HFF-Myc (cell line): ENCODE data around the gene CYB5A.

ENCODE experiments used
- DNase-seq: peaks from one replicate; pipeline ENCODE4 v3.0.0-alpha.2; 2011; ENCODE audit warnings: low read depth; ENCODE audit errors: extremely low read depth
- H3K4me3 ChIP-seq: replicated peaks from 2 replicates; pipeline ENCODE4 v1.5.1; 2011; ENCODE audit warnings: low read depth, mild to moderate bottlenecking, control low read depth, low read length
- CTCF ChIP-seq: IDR thresholded peaks from 2 replicates; pipeline ENCODE4 v1.5.1; 2012; ENCODE audit warnings: mild to moderate bottlenecking, low read depth, low read length, control low read depth; ENCODE audit errors: missing control alignments

Gene CYB5A

GRCh38 chr18:74291771-74292540, at the start of gene CYB5A:
Gene CYB5A, minus strand, starts transcription at chr18:74291963. Its CDS starts 88 bp downstream, at chr18:74291875.
- TF ChIP-seq CTCF = no peak
- peak; percentile 83 for DNase-seq
- H3K4me3 ChIP-seq = peak within 1 kb of the TSS; percentile 94

GRCh38 chr18:74337912-74338309, 46.1 kb upstream of the CYB5A start:
- no peak for DNase-seq
- no peak overlapping the region for H3K4me3 ChIP-seq
- TF ChIP-seq CTCF = no peak

- TF ChIP-seq CTCF = no peak
- DNase-seq = no peak
- no peak overlapping the region for H3K4me3 ChIP-seq
Measured at GRCh38 chr18:74337155-74337911, 45.6 kb upstream of the CYB5A start.

GRCh38 chr18:74336656-74337055, 44.9 kb upstream of the CYB5A start:
- TF ChIP-seq CTCF = no peak

GRCh38 chr18:74334242-74334893, 42.6 kb upstream of the CYB5A start:
- TF ChIP-seq CTCF = no peak
- no peak for DNase-seq
- no peak overlapping the region for H3K4me3 ChIP-seq

More at GRCh38 chr18:74336656-74337055, 44.9 kb upstream of the CYB5A start:
- DNase-seq = no peak
- H3K4me3 ChIP-seq = no peak overlapping the region

GRCh38 chr18:74333091-74333490, 41.3 kb upstream of the CYB5A start:
- no peak overlapping the region for H3K4me3 ChIP-seq
- no peak for DNase-seq
- no peak for TF ChIP-seq CTCF
